Stomach smooth muscle (tissue), 2 donors: ENCODE data around the gene NAV2.
"Not testable (repeated sequence)": the region's sequence is repeated elsewhere in the genome, so short reads cannot be mapped to it uniquely, and the experiment has no call there.

ENCODE experiments used
- H3K27ac ChIP-seq: one replicate; pipeline ENCODE4 v1.7.0; 2013; ENCODE audit warnings: mild to moderate bottlenecking, low read length, inconsistent platforms
- H3K27me3 ChIP-seq, 2 donors: one replicate each; pipeline ENCODE4 v1.7.0; 2013; ENCODE audit warnings: low read length in 2 of 2; ENCODE audit not compliant: insufficient read depth in 2 of 2, control insufficient read depth in 1 of 2
- H3K36me3 ChIP-seq, 2 donors: one replicate each; pipeline ENCODE4 v1.7.0; 2013; ENCODE audit warnings: low read length in 2 of 2; ENCODE audit not compliant: control insufficient read depth in 2 of 2, insufficient read depth in 2 of 2
- H3K4me1 ChIP-seq: one replicate; pipeline ENCODE4 v1.7.0; 2013; ENCODE audit warnings: low read length; ENCODE audit not compliant: control insufficient read depth, insufficient read depth
- H3K4me3 ChIP-seq, 2 donors: one replicate each; pipeline ENCODE4 v1.7.0; 2013; ENCODE audit warnings: low read length in 2 of 2
- H3K9ac ChIP-seq, 2 donors: one replicate each; pipeline ENCODE4 v1.7.0; 2013; ENCODE audit warnings: low read length in 2 of 2, mild to moderate bottlenecking in 1 of 2
- H3K9me3 ChIP-seq, 2 donors: one replicate each; pipeline ENCODE4 v1.7.0; 2013; ENCODE audit warnings: low read length in 2 of 2; ENCODE audit not compliant: control insufficient read depth in 2 of 2
- donor health status: healthy.
- donor health status: Pancreatic carcinoma.

NAV2 gene

GRCh38 chr11:20083877-20084276 is 371.2 kb downstream of the NAV2 start:
- not testable (repeated sequence) for H3K9me3 ChIP-seq, H3K27ac ChIP-seq, H3K4me3 ChIP-seq, H3K9ac ChIP-seq, H3K4me1 ChIP-seq, H3K27me3 ChIP-seq
- peaks cover 73% of the 10 kb centered on the region in 2 donors for H3K36me3 ChIP-seq

- Histone ChIP-seq H3K4me3 (no peak overlapping the region), H3K9ac (no peak overlapping the region), H3K9me3 (no peaks in the 10 kb centered on the region), H3K36me3 (peaks cover 65 to 68% of the 10 kb centered on the region in 2 donors), H3K4me1 (no peaks in the 10 kb centered on the region), H3K27me3 (no peaks in the 10 kb centered on the region), H3K27ac (no peak overlapping the region)
Observed at GRCh38 chr11:20084921-20085814, 372.5 kb downstream of the NAV2 start.

- H3K9me3 ChIP-seq, result no peaks in the 10 kb centered on the region
- no peaks in the 10 kb centered on the region for H3K27me3 ChIP-seq
- no peak overlapping the region for H3K4me3 ChIP-seq
- H3K4me1 ChIP-seq, result no peaks in the 10 kb centered on the region
- peaks cover 64 to 66% of the 10 kb centered on the region in 2 donors for H3K36me3 ChIP-seq
- H3K9ac ChIP-seq, result no peak overlapping the region
- H3K27ac ChIP-seq, result no peak overlapping the region
Observed at GRCh38 chr11:20085918-20086317, 373.3 kb downstream of the NAV2 start.

- Histone ChIP-seq H3K4me3 (no peak overlapping the region), H3K9ac (no peak overlapping the region), H3K4me1 (no peaks in the 10 kb centered on the region), H3K36me3 (peaks cover 71 to 73% of the 10 kb centered on the region in 2 donors), H3K27me3 (no peaks in the 10 kb centered on the region), H3K9me3 (no peaks in the 10 kb centered on the region), H3K27ac (no peak overlapping the region)
Observed at GRCh38 chr11:20087118-20087521, 374.5 kb downstream of the NAV2 start.

- no peaks in the 10 kb centered on the region for H3K27me3 ChIP-seq
- H3K9me3 ChIP-seq, result no peaks in the 10 kb centered on the region
- no peak overlapping the region for H3K4me3 ChIP-seq
- H3K36me3 ChIP-seq, result peaks cover 69 to 70% of the 10 kb centered on the region in 2 donors
- no peak overlapping the region for H3K9ac ChIP-seq
- no peak overlapping the region for H3K27ac ChIP-seq
- no peaks in the 10 kb centered on the region for H3K4me1 ChIP-seq
Observed at GRCh38 chr11:20088397-20089225, 376.0 kb downstream of the NAV2 start.

DNA sequence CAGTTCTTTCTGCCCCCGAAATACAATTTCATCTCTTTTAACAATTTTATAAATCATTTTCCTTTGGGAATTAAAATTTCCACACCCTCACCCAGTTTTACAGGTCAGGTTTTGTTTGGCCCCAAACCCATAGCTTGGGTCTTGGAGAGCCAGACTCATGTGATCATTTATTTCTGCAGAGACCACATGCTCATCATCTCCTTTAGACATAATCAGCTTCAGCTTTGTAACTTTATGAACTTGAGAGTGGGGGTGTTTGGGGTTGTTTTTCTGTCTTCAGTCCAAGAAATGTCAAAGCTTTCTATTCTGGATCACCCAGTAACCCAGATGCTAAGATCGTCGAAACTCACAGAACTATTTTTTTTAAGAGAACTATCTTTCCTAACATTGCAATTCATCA is 376.7 kb downstream of the NAV2 start:
- H3K9ac ChIP-seq, result no peak overlapping the region
- no peaks in the 10 kb centered on the region for H3K9me3 ChIP-seq
- no peaks in the 10 kb centered on the region for H3K27me3 ChIP-seq
- no peak overlapping the region for H3K27ac ChIP-seq
- peaks cover 63 to 72% of the 10 kb centered on the region in 2 donors for H3K36me3 ChIP-seq
- H3K4me3 ChIP-seq, result no peak overlapping the region
- no peaks in the 10 kb centered on the region for H3K4me1 ChIP-seq

DNA sequence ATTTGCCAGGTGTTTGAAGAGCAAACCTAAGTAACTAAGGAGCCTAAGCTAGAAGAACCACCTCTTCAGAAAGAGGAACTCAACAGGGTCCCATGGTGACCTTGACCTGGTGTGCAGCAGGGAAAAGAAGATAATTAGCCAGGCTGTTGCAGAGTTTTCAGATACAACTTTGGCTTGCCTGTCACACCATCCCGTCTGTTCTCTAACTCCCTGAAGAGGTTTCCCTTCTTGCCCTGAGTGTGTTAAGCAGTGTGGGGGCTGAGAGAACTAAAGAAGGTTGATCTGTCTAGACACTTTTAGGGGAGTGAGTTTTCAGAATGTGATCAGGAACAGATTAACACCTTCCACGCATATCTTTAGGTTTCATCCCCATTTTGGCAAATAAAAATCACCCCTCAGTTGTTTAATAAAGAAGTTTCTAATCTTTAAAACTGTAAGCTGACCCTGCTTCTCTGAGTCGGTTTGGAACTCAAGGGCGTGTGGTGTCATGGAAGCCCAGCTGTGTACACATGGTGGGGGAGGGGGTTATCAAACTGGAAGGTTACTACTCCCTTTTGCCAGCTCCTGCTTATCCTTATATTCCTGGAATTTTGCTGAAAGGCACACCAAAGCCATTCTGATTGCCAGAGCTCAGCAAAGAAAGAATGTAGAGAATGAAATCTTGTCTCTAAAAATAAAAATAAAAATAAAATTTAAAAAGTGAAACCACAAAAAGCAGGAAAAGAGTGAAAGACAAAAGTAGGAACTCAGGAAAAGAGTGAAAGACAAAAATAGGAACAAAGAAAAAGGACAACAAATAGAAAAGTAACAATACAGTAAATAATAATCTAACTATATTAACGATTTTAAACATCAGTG is 377.4 kb downstream of the NAV2 start:
- Histone ChIP-seq H3K9me3 (no peaks in the 10 kb centered on the region), H3K9ac (no peak overlapping the region), H3K27me3 (no peaks in the 10 kb centered on the region), H3K4me3 (no peak overlapping the region), H3K4me1 (no peaks in the 10 kb centered on the region), H3K36me3 (peaks cover 62 to 70% of the 10 kb centered on the region in 2 donors), H3K27ac (no peak overlapping the region)

DNA sequence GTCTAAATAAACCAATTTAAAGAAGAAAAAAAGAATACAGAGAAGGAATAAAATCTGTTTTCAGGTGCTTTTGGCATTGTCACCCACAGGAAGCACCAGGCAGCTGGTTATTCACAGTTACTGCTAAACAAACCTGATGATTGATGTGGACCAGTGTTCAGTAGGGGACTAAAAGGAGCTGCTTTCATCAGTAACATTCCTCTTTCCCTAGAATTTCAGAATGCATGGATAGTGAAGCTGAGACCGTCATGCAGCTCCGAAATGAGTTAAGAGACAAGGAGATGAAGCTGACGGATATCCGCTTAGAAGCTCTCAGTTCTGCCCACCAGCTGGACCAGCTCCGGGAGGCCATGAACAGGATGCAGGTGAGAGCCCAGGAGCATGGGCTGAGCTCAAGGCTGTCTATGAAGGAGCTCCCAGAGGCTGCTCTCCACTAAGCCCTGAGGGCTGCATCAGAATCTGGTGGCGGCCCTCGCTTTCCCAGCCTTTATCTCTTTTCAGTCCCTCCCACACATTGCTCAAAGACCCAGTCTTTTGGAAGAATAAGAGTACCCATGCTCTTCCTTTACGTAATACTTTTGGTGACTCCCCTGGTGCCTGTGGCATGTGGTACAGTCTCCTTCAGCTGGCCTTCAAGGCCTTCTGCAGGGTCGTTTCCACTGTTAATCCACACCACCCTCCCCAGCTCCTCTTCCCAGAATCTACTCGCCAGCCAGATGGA is 378.2 kb downstream of the NAV2 start:
- Histone ChIP-seq H3K9me3 (no peaks in the 10 kb centered on the region), H3K36me3 (peaks cover 63 to 70% of the 10 kb centered on the region in 2 donors), H3K27me3 (no peaks in the 10 kb centered on the region), H3K4me3 (no peak overlapping the region), H3K4me1 (no peaks in the 10 kb centered on the region), H3K9ac (no peak overlapping the region), H3K27ac (no peak overlapping the region)

GRCh38 chr11:20093775-20094174 is 381.1 kb downstream of the NAV2 start:
- Histone ChIP-seq H3K27ac (no peak overlapping the region), H3K4me1 (peaks cover 2% of the 10 kb centered on the region), H3K36me3 (peaks cover 60 to 67% of the 10 kb centered on the region in 2 donors), H3K9ac (no peak overlapping the region), H3K27me3 (no peaks in the 10 kb centered on the region), H3K4me3 (no peak overlapping the region), H3K9me3 (no peaks in the 10 kb centered on the region)

DNA sequence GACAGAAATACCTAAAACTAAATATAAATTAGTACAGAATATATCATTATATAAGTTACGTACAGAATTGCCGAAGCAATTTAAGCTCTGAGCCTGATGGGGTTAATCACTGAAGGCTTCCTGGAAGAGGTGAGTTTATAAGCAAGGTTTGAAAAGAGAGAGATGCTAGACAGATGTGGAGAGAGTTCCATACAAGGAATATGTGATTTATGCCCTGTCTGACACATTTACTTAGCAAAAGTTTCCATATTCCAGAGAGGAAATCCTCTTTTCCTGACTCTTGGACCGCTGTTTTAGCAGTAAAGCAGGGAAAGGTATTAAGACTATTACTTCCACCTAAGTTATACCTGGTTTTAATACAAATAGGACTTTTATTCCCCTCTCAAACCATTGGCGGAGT is 382.6 kb downstream of the NAV2 start:
- no peaks in the 10 kb centered on the region for H3K27me3 ChIP-seq
- peaks cover 64 to 70% of the 10 kb centered on the region in 2 donors for H3K36me3 ChIP-seq
- H3K4me3 ChIP-seq, result no peak overlapping the region
- peak overlapping the region; percentile 18 for H3K27ac ChIP-seq
- no peak overlapping the region for H3K9ac ChIP-seq
- peaks cover 2% of the 10 kb centered on the region for H3K4me1 ChIP-seq
- no peaks in the 10 kb centered on the region for H3K9me3 ChIP-seq
